Panc1 (cell line): Measurements from ENCODE around the gene DAO.

Experiments used
- CTCF ChIP-seq: fragments of 450-650 bp; IDR thresholded peaks from 2 replicates; pipeline ENCODE4 v1.5.1; 2017; ENCODE audit warnings: mild to moderate bottlenecking
- REST ChIP-seq, 2 experiments: IDR thresholded peaks; 2 replicates each; pipeline ENCODE4 v1.6.1; 2011 to 2012; ENCODE audit warnings: low read depth in 2 of 2, control low read depth in 1 of 2, low read length in 1 of 2, mild to moderate bottlenecking in 1 of 2, moderate library complexity in 1 of 2; ENCODE audit not compliant: insufficient read depth in 1 of 2
- TCF7L2 ChIP-seq: IDR thresholded peaks from 2 replicates; pipeline ENCODE4 v1.6.1; 2011; ENCODE audit warnings: mild to moderate bottlenecking, low read depth, low read length, inconsistent platforms

GRCh38 chr12:108854451-108855283, 25.2 kb upstream of the DAO start:
- TF ChIP-seq CTCF (no peak), TCF7L2 (no peak), REST (IDR thresholded peaks at IDR 0.05; ENCODE audit: insufficient read depth in 1 of 2, low read depth in 2 of 2, low read length in 1 of 2) (no peak)
